GM19324 (cell line): ENCODE measurements around the gene NAIF1.

Experiments used
- ATAC-seq: cut with Tn5 transposase; IDR thresholded peaks from one replicate; pipeline ENCODE4 v1.9.1; 2021; ENCODE audit warnings: mild to moderate bottlenecking, moderate library complexity; ENCODE audit not compliant: unreplicated experiment, low FRiP score

Gene NAIF1

GRCh38 chr9:128102861-128103588 is 35.9 kb upstream of the NAIF1 start:
- no peak for ATAC-seq

GRCh38 chr9:128102196-128102595 is 35.1 kb upstream of the NAIF1 start:
- ATAC-seq: no peak

DNA sequence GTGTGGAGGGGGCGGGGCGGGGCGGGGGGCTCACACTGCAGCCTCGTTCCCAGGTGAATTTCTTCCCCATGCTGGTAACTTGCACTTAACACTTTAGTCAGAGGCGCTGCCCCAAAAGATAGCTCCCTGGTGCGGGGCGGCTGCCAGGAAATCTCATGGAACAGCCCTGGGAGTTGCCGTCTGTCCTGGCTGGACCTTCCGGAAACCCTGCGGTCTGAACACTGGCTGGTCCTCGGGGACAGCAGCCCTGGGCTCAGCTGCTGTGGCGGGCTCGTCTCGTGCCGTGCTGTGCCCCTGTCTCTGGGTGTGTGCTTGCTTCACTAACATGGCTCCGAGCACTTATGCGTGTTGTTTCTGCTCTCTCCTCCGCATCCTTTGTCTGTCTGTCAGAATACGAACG is 34.6 kb upstream of the NAIF1 start:
- no peak for ATAC-seq

- no peak for ATAC-seq
Measured at GRCh38 chr9:128101231-128101661, 34.1 kb upstream of the NAIF1 start.

GRCh38 chr9:128100581-128100980 is 33.5 kb upstream of the NAIF1 start:
- no peak for ATAC-seq

- ATAC-seq: no peak
Measured at GRCh38 chr9:128099932-128100491, 32.9 kb upstream of the NAIF1 start.

DNA sequence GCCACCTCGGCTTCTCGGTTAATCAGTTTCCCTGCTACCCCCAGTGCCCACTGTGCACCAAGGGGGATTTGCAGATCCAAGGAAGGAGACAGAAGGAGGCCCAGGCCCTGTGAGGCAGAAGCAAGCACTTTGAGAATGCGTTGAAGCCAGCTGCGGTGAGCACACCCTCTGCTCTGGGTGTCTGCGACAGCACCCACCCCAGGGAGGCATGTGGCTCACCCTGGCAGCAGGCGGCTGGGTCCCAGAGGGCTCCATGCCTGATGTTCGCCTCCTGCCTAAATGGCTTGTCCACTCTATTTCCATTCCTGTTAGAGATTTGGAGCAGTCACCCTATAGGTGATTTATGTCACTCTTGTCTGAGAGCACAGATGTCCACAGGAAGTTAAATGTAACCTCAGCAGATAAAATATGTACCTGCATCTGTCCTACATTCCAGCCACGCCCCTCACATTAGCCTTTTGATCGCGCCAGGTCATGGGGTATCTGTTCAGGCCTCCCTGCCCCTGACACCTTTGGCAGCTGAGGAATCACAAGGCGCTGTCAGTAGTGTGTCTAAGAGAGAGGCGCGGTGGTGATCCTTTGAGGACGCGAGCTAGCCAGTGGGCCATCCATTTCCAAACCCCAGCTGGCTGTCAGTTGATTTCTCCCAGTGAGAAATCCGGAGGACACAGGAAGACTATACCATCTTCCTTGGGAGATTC is 32.3 kb upstream of the NAIF1 start:
- ATAC-seq: no peak

- ATAC-seq: no peak
Measured at GRCh38 chr9:128098297-128099230, 31.4 kb upstream of the NAIF1 start.

DNA sequence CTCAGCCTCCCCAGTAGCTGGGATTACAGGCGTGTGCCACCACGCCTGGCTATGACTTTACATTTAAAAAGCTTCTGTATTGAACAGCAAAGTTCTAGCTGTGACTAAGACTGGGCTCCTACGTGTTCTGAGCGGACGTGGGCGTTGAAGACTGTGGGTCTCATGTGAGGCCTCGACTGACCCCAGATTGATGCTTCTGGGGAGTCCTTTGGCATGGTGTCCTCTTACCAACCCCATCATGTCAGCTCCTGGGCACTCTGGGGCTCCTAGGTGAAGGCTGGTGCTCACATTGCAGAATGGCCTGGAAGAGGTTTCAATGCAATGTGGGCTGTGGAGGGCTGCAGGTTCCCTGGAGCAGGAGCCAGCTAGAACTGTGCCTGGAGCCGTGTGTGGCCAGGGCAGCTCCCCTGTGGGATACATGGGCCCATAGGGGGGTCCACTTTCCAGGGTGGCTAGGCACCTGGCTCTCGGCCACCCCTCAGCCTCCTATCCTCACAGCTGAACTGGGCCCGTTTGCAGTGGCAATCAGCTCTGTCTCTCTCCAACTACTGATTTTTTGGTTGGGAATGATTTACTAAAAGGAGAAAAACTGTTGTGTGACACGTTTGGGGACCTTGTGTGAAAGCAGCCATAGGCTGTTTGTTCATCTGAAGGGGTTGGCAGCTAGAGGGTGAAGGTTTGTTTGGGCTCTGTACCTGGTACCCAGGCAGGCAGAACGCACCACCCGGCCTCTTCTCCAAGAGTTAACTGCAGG is 30.6 kb upstream of the NAIF1 start:
- ATAC-seq: no peak

- ATAC-seq: no peak
Measured at GRCh38 chr9:128096616-128097536, 29.8 kb upstream of the NAIF1 start.

DNA sequence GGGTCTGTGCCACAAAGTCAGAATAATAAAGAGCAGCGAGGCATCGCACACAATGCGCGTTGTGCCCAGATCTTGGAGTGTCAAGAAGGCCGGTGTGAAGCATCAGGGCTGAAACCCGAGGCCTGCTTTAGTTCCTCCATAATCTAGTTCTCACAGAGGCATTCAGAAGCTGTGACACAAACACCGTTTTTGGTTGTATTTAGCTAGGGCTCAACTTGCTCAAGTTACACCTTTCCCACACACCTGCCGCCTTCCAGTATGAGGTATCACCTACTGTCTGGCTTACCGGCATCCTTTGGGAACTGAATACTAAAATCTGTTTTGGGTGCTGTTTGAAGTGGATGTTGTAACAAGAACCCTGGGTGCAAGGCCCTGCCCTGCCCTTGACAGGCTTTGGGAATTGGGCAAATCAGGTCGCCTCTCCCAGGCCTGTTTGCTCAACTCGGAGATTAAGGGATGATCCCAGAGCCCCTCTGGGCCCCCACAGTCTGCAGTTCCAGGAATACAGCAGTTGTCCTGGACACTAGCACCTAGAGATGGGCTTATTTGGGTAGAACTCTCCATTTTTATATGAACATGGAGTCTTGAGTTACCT is 27.9 kb upstream of the NAIF1 start:
- ATAC-seq: no peak

GRCh38 chr9:128094166-128094949 is 27.2 kb upstream of the NAIF1 start:
- ATAC-seq: peak; percentile 79

- ATAC-seq: no peak
Measured at GRCh38 chr9:128093011-128093410, 25.9 kb upstream of the NAIF1 start.

DNA sequence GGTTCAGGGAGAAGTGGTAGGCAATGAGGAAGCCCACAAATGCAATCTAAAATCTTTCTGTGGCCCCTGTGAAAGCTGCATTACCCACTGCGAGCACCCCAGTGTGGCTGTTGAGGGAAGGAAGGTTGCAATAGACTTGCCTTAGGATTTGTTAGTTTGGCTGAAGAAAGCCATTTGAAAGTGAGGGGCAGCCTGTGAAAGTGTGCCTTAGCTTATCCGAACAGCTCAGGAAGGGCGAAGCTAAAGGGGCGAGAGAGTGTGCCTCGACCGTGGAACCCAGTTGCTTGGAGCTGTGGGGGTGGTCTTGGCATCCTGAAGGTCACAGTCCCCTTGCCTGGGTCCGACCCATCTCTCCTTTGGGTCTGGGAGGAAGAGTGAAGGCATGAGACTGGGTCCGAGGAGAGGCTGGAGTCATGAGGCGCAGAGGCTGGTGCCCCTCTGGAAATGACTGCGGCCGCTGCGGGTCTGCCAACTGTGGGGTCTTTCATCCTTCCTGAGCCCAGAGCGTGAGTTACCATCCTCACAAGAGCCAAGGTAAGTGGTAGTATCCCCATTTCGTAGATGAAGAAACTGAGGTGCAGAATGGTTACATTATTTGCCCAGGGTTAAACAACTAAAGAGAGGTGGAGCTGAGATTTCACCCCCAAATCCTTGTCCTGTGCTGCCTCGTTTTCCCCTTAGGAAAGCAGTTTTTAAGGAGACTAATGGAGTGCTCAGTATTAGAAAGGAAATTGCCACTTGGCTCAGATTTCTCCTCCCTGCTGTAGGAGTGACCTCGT is 25.3 kb upstream of the NAIF1 start:
- no peak for ATAC-seq

- no peak for ATAC-seq
Measured at GRCh38 chr9:128091571-128091970, 24.5 kb upstream of the NAIF1 start.

DNA sequence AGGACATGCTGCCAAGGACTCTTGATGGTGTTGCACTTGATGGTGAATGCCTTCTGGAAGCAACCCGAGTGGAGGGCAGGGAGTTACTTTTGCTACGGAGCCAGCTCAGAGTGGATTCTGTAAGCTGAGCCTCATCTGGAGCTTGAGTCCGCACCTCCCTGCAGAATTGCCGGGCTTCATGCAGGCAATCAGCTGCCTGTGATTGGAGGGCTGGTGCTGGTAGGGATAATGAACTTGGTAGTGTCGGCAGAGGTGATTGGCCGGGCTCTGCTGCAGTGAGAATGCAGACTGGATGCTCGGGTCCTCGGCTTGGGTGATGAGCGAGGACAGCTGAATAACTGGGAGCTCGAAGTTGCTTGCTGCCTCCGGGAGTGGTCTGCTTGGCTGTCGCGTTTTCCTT is 24.0 kb upstream of the NAIF1 start:
- no peak for ATAC-seq

DNA sequence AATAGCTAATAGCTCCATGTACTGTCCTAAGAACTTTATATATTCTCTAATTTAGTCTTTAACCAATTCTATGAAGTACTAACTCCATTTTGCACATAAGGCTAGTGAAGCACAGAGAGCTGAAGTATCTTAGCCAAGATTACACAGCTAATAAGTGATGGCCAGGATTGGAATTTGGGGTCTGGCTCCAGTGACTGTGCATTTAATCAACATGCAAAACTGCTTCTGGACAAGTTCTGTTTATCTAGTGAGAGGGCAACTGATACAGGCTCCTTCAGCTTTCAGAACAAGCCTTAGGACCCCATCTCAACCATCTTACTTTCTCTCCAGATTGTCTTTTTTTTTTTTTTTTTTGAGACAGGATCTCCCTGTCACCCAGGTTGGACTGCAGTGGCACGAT is 22.2 kb upstream of the NAIF1 start:
- no peak for ATAC-seq
